GM03348 (cell line): ENCODE results near the gene RGL1.
"Not testable (repeated sequence)": the region's sequence is repeated elsewhere in the genome, so short reads cannot be mapped to it uniquely, and the experiment has no call there.

Source experiments
- DNase-seq: peaks from one replicate; pipeline ENCODE4 v3.0.0; 2012; ENCODE audit warnings: low spot score

Gene RGL1

DNA sequence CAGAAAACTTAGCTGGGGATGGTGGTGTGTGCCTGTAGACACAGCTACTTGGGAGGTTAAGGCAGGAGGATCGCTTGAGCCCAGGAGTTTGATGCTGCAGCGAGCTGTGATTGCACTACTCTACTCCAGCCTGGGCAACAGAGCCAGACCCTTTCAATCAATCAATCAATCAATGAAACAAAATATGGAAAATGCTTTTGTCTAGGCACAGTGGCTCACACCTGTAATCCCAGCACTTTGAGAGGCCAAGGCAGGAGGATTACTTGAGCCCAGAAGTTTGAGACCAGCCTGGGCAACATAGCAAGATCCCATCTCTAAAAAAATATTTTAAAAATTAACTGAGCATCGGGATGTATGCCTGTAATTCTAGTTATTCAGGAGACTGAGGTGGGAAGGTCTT, 19.0 kb upstream of the RGL1 start:
- DNase-seq, result not testable (repeated sequence)

DNA sequence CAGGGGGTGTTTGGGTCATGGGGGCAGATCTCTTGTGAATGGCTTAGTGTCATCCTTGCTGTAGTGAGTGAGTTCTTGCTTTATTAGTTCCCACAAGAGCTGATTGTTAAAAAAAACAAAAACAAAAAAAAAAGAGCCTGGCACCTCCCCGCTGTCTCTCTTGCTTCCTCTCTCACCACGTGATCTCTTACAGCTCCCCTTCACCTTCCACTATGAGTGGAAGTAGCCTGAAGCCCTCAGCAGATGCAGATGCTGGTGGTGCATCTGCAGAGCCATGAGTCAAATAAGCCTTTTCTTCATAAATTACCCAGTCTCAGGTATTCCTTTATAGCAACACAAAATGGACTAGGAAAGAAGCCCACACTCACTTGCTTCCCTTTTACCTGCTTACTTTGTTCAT, 17.2 kb upstream of the RGL1 start:
- no peak for DNase-seq

DNA sequence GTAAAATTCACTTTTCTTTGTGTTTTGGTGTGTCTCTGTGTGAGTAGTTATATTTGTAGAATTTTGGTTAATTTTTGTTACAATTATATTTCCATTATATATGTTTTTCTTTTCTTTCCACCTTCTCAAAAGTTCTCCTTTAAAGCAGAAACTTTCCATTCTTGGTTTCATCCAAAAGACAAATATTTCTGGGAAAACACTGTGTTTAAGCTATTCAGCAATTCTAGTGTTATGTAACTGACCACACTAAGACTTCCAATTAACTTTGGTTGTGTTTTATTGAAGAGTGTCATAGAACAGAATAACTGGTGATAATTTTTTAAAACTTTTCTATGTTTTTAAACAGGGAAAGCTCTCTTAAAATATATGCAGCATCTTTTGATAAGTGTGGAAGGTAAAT, 13.6 kb upstream of the RGL1 start:
- no peak for DNase-seq

DNA sequence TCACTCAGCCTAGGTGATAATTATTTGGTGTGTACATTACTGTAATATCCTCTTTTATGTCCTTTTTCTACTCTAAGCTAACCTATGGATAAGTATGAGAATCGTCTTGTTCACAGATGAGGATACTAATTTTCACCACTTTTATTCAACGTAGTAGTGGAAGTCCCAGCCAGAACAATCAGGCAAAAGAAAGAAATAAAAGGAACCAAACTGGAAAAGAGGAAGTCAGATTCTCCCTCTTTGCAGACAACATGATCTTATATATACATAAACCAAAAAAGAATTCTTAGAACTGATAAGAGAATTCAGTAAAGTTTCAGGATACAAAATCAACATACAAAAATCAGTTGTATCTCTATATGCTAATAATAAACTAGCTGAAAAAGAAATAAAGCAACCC, 12.6 kb upstream of the RGL1 start:
- no peak for DNase-seq

DNA sequence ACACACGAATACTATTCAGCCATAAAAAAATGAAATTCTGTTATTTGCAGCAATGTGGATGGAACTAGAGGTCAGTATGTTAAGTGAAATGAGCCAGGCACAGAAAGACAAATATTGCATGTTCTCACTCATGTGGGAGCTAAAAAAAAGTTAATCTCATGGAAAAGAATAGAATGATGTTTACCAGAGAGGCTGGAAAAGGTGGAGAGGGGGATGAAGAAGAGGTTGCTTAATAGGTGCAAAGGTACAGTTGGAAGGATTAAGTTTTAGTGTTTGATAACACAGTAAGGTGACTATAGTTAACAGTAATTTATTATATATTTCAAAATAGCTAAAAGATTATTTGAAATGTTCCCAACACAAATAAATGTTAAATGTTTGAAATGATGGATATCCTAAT, 10.8 kb upstream of the RGL1 start:
- no peak for DNase-seq

DNA sequence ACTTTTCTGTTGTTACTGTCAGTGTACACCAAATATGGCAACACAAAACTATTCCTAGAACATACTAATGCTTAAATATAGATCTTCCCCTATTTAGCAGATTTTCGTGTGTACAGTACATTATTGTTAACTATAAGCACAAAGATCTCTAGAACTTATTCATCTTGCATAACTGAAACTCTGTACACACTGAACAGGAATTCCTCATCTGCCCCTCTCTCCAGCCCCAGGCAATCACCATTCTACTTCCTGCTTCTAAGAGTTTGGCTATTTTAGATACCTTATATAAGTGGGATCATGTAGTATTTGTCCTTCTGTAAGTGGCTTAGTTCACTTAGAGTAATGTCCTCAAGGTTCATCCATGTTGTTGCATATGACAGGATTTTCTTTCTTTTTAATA, 4.5 kb upstream of the RGL1 start:
- DNase-seq, result no peak

DNA sequence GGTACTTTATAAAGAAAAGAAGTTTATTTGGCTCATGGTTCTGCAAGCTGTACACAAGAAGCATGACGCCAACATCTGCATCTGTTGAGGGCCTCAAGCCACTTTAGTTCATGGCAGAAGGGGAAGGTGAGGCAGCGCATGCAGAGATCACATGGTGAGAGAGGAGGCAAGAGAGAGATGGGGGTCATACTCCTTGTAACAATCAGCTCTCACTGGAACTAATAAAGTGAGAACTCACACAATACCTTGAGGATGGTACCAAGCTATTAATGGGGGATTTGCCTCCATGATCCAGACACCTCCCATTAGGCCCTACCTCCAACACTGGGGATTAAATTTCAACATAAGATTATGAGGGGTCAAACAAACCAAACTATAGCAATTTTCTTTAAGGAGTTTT, 3.3 kb upstream of the RGL1 start:
- no peak for DNase-seq

DNA sequence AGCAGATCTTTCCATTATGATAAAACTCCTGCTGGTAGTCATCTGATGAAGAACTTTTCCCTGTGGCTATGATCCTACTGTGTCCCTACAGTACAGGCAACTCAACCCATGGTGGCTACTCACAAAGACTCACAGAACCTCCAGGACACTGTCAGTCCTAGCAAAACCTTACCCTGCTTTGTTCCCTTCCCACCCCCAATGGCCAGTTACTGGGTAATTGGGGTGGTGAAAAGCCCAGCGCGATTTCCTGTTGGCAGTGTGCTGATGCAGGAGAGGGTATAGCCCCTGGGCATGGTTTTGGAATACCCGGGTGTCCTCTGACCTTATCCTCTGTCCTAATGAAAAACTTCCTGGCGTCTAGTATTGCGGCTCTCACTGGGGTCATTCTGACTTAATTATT, 533 bp upstream of the RGL1 start:
- DNase-seq, result no peak

DNA sequence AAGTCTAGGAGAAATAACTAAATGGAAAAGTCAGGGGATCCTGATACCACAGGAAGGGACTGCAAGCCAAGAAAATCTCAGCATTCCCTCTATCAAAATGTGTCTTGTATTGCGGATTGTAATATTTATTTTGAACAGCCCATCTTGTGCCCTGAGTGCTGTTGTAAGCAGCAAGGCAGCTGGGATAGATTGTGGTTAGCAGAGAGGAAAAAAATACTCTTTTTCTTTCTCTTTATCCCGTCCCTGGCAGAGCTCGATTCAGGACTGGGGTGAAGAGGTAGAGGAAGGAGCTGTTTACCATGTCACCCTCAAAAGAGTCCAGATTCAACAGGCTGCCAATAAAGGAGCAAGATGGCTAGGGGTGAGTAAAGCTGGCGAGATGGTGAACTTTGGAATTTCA, 1.2 kb downstream of the RGL1 start:
- peak; percentile 48 for DNase-seq

DNA sequence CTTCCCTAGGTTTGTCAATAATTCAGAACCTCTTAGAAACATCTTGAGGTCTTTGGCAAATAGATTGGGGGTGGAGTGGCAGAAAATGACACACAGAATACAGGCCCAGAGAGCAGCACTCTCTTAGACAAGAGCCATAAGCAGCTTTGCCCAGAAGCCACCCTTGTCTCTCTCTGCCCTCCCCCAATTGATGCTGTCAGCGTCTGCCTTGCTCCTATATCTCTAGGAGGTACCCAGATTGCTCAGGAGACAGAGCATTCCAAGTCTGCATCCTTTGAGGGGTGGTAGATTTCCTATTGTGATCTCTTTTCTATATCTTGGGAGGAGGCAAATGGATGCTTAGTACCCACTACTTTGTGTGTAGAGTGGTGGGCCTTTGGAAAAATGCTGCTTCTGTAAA, 1.8 kb downstream of the RGL1 start:
- DNase-seq, result no peak

DNA sequence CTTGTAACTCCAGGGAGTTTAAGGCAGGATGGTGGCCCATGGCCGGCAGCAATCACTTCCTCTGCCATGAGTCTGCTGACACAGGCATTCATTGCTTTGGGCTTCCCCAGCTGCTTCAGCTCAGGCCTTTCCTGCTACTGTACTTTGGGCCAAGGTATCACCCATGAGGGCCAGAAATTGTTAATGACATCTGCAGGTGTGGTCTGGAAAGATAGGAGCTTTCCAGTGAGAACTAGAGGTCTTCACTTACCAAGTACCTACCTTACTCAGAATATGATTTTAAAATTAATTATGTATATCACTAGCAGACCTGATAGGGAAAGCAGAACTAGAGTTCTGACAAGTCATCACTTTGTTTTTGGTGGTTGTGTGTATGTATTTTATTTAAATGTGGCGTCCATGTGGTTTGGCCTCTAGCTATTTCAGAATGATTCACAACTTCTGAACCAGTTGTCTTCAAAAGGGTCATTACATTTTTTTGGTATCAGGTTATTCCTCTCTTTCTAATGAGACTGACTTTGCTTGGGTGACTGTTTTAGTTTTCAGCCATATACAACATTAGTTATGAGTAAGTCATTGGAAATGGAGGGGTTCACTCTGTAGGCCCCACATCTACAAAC, 2.7 kb downstream of the RGL1 start:
- peak; percentile 39 for DNase-seq

DNA sequence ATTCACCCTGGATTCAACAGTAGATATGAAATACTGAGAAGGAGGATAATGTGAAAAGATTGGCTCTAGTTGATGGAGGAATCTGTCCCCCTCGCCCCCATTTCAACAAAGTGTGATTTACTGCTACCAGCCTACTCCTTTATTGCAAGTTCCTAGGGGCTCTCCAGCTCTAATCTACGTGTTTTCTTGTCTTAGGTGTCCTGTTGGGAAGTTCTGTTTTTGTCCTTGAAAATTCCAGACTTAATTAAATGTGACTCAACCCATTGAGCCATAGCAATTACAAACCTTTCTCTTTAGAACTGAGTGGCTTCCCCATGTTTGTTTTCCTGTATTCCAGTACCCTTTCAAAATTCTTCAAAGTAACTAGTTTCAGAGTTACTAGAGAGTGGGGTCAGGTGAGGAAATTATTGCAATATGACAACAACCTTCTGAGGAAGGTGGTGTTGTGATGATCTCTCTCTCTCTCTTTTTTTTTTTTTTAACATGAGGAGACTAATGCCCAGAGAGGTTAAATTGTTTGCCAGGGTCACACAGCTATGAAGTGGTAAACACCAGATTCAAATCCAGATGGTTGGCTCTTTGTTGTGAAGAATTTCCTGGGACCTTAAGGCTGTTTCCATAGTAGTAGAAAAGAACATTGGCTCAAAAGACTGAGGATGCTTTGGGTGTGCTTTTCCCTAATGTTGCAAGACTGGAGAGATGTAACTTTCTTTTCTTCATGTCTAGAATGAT, 3.5 kb downstream of the RGL1 start:
- peak; percentile 16 for DNase-seq

DNA sequence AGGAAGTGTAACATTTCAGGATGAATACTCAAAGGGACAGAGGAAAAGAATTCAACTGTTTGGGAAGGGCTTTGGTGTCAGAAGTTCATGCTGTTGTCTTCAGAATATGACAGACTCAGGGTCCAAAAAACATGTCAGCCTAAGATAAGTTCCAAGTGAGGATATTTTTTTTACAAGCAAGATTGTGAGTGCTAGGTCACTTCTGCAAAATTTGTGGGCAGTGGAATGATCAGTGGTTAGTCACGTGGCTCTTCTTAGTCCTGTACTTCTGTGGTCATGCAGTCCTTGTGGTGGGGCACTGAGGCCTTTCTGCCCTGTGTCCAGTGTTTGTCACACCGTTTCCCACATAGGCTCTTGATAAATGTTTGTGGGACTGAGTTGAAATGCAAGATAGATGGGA, 5.2 kb downstream of the RGL1 start:
- no peak for DNase-seq

DNA sequence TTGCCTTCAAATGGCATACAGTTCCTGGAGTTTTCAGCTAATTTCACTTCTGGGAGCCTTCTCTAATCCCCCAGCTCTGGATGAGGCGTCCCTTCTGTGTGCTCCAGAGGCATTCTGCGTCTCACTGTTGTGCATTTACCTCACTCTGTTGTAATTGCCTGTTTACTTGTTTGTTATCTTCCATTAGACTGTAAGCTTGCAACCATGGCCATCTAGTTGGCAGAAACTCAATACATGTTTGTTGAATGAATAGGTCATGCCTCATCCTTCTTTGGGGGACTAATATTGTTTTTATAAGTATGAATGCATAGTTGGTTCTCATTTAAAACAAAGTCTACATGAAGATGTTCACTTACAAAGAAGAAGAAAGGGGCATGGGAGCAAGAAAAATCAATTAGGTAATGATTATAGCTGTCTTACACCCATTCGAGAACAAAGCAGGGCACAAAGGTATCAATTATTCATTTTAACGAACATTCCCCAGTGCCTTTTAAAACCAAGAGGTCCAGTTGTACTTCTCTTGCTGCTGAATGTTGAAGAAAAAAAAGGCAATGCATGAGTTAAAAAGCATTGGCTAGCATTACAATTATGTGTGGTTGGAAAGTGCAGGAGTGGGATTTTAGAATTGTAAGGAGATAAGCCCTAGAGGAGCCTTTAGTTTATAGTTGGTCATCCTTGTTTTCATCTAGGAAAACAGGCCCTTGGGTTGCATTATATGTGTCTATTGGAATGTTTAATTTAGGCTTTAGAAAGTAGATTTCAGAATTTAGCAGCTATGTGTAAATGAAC, 6.0 kb downstream of the RGL1 start:
- no peak for DNase-seq

DNA sequence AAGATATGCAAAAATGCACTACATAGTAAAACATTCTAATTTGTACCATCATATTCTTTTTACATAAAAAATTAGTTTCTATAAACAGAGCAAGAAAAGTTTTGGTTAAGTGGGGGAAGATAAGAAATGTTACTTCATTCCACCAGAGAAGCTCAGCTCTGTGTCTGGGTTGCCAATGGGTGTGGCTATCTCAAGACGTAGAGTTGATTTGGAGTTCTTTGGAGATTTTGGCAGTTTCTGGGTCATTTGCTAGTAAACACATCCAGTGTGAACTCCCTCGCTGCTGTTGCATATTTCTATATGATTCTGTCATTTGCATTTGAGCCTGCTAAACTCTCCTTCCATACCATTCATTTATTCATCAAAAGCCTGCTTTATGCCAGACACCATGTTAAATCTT, 7.2 kb downstream of the RGL1 start:
- DNase-seq, result peak; percentile 24

DNA sequence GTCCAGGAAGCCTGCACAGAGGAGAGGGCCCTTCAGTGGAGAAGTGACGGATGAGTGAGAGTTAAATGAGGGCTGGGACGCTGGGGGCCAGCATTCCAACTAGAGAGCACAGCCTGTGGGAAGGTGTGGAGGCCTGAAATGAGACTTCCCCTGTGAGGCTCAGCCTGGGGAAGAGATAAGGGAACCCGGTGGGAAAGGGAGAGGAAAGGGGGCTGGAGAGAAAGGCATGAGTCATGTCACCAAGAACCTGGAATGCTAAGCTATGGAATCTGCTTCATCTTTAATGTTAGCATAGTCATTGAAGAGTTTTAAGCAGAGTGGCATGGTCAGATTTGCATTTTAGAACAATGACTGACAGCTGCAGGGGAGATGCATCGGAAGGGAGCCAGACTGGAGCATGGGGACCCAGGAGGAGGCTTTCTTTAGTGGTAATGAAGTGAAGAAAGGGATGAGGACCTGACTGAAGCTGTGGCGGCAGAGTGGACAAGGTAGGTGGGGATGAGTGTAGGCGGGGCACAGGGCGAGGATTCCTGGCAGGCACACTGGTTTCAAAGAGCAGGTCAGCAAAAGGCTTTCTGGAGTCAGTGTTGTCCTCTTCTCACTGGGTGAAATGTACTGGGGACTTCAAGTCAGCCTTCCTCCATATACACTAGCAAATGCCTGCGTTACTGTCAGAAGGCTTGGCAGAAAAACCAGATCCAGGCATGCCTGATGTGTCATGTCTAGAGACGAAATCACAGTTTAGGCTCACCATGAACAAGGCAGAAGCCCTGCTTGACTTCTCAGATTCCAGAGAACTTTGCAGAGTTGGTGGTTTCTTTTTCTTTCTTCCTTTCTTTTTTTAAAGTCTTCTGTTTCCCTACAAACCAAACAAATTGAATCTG, 8.0 kb downstream of the RGL1 start:
- DNase-seq, result peak; percentile 58

DNA sequence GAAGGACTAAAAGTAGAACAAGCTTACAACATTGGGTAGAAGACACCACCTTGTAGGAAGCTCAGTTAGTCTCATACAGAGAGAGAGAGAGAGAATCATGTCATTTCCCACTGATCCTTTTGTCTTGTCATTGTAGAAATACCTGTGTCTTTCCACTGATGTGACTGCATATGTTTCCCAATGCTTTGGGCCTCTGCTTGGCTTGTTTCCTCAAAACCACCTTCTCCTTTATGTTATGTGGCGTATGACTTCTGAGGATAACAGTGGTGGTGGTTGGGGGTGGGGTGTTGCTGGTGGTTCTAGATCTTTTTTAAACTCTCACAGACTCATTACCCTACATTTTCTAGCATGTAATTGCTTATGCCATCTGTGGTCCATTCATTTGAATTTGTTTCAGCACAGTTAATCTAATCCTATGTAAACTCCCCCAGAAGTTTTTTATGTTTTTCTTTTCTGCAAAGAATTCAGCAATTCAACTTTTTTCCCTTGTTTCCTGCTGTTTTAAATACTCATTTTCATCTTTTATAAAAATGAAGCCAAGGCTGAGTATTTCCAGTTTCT, 9.3 kb downstream of the RGL1 start:
- DNase-seq, result no peak

DNA sequence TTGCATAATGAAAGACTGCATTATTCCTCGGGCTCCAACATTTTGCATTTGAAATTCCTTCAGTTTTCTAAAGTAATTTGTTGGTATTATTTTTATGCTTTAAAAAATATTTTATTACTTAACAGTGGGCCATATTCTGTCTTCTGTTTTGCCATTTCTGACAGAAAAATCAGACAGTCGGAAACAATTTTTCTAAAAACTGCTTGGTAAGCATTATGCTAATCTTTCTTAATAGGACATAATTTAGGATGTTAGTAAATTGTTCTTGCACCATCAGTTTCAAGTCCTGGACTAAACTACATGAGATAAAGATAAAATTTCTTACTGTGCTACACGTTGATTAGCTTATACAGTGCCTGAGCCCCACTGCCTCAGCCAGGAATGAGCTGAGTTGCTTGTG, 11.2 kb downstream of the RGL1 start:
- no peak for DNase-seq

DNA sequence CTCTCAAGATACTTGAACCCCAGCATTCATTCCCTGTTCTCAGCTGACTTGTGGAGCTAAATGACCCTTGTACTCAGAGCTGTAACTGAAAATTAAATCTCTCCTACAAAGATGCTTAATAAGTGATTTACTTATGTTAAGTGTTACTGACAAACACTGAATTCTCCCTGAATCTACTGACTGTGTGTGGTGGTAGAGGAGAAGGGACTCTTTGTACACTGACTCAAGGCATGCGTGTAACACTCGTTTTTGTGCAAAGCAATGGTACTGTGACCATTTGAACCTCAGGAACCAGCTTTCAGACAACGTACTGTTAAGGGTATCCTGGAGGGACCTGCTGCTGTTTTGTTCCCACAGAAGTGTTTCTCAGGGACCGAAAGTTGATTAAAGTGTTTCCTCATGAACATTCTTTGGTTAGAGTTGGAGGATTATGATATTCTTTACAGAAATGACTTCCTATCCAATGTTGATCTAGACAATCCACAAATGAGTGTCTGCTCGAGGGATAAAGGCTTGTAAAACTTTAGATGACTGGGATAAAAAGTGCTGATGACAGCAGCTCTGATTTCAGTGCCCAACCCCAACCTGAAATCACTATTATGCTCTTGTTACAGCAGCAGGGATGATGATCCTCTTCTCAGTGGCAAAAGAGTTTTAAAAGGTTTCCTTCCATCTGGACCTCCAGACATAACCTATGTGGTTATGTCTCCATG, 12.8 kb downstream of the RGL1 start:
- no peak for DNase-seq

DNA sequence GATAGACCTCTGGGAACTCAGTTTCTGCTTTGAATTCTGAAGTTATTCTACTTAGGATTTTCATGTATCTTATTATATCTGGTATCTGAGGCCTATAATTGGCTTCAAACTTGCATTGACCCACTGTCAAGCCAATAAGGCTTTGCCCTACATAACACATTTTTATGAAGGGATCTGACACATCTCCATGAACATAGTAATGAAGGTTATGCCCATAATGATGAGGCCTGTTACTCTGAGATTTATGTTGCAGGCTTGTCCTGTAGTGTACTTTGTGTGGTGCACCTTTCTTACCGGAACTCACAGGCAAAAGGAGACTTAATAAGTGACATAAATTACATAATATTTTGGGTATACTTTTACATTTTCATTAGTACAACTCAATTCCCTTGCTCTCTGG, 14.1 kb downstream of the RGL1 start:
- no peak for DNase-seq

DNA sequence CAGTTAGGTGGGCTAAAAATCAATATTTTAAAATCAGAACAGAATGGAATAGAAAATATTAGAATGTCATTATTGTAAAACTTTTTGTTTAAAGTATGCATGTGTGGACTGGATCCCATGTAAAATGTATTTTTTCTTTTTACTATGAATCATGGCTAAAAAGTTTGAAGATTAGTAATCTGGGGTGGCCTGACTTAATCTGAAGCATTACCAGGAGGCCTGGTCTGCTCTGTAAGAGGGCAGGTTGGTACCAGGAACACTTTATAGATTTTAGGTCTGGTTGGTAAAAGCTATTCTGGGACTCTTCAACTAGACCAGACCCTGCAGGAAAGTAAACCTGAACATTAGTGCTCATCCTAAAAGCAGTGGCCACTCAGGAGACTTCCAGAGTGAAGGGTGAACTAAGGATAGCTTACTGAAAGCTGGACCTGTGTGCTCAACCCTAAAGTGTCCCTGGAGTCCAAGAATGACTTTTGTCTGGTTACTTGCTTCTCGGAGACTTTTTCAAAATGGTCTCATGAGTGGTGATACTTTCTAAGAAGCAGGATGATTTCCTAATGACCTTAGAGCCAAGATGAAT, 16.5 kb downstream of the RGL1 start:
- no peak for DNase-seq
